ENCODE results near the gene RGL2.

Gene RGL2

GRCh38 chr6:33248932-33249731 lies 49.6 kb downstream of the RGL2 start:
- Histone ChIP-seq H3K4me3 (ENCODE audit: low read depth in 1 of 2, low read length in 2 of 2) (peak overlapping the region; percentile 45 to 63), H3K9me3 (ENCODE audit: insufficient read depth, low read length, severe bottlenecking) (no peaks in the 10 kb centered on the region), H3K36me3 (ENCODE audit: insufficient read depth, low read length) (peaks cover 18% of the 10 kb centered on the region), H3K27ac (ENCODE audit: low read length) (peak overlapping the region; percentile 85), H3K79me2 (ENCODE audit: insufficient read depth, low read length) (peaks cover 14% of the 10 kb centered on the region), H3K4me1 (ENCODE audit: insufficient read depth, low read length) (peaks cover 39% of the 10 kb centered on the region), H4K20me1 (ENCODE audit: insufficient read depth, low read length) (no peaks in the 10 kb centered on the region), H3K4me2 (ENCODE audit: insufficient read depth, low read length) (peak overlapping the region; percentile 88), H2AFZ (ENCODE audit: low read depth, low read length) (peak overlapping the region; percentile 85), H3K27me3 (ENCODE audit: insufficient read depth, low read length, poor library complexity) (no peaks in the 10 kb centered on the region), H3K9ac (ENCODE audit: low read depth, low read length) (peak overlapping the region; percentile 72)
- TF ChIP-seq EZH2 (IDR thresholded peaks at IDR 0.05; ENCODE audit: borderline replicate concordance, low read depth, low read length, severe bottlenecking) (no peak), CTCF (IDR thresholded peaks at IDR 0.05; ENCODE audit: borderline replicate concordance, extremely low read depth, low read length, poor library complexity, severe bottlenecking) (peak; percentile 29)
- ATAC-seq (ENCODE audit: insufficient read depth, low read depth) = peak; percentile 91
- DNase-seq = peak; percentile 98

GRCh38 chr6:33248643-33248931 lies 50.2 kb downstream of the RGL2 start:
- H4K20me1 ChIP-seq (ENCODE audit: insufficient read depth, low read length) = no peaks in the 10 kb centered on the region
- H3K4me2 ChIP-seq (ENCODE audit: insufficient read depth, low read length) = peak overlapping the region; percentile 88
- no peaks in the 10 kb centered on the region for H3K9me3 ChIP-seq (ENCODE audit: insufficient read depth, low read length, severe bottlenecking)
- H3K4me1 ChIP-seq (ENCODE audit: insufficient read depth, low read length) = peaks cover 39% of the 10 kb centered on the region
- ATAC-seq (ENCODE audit: insufficient read depth, low read depth) = peak; percentile 15
- peak overlapping the region; percentile 85 for H2AFZ ChIP-seq (ENCODE audit: low read depth, low read length)
- H3K4me3 ChIP-seq (ENCODE audit: low read depth in 1 of 2, low read length in 2 of 2) = peak overlapping the region; percentile 19 to 63; a peak in 3 of 4 replicates
- TF ChIP-seq EZH2 (IDR thresholded peaks at IDR 0.05; ENCODE audit: borderline replicate concordance, low read depth, low read length, severe bottlenecking) = no peak
- no peaks in the 10 kb centered on the region for H3K27me3 ChIP-seq (ENCODE audit: insufficient read depth, low read length, poor library complexity)
- peak overlapping the region; percentile 67 for H3K9ac ChIP-seq (ENCODE audit: low read depth, low read length)
- DNase-seq = no peak
- peak overlapping the region; percentile 80 for H3K27ac ChIP-seq (ENCODE audit: low read length)
- H3K79me2 ChIP-seq (ENCODE audit: insufficient read depth, low read length) = peaks cover 14% of the 10 kb centered on the region
- peaks cover 18% of the 10 kb centered on the region for H3K36me3 ChIP-seq (ENCODE audit: insufficient read depth, low read length)

GRCh38 chr6:33247977-33248642 lies 50.6 kb downstream of the RGL2 start:
- H3K9ac ChIP-seq (ENCODE audit: low read depth, low read length) = peak overlapping the region; percentile 67
- peak overlapping the region; percentile 80 for H3K27ac ChIP-seq (ENCODE audit: low read length)
- peak; percentile 53 for ATAC-seq (ENCODE audit: insufficient read depth, low read depth)

More at GRCh38 chr6:33247977-33248642, 50.6 kb downstream of the RGL2 start:
- Histone ChIP-seq H3K36me3 (ENCODE audit: insufficient read depth, low read length) (peaks cover 18% of the 10 kb centered on the region), H2AFZ (ENCODE audit: low read depth, low read length) (peak overlapping the region; percentile 85), H3K4me2 (ENCODE audit: insufficient read depth, low read length) (peak overlapping the region; percentile 88), H4K20me1 (ENCODE audit: insufficient read depth, low read length) (no peaks in the 10 kb centered on the region), H3K4me3 (ENCODE audit: low read depth in 1 of 2, low read length in 2 of 2) (peak overlapping the region; percentile 19 to 63; a peak in 3 of 4 replicates), H3K4me1 (ENCODE audit: insufficient read depth, low read length) (peaks cover 39% of the 10 kb centered on the region), H3K27me3 (ENCODE audit: insufficient read depth, low read length, poor library complexity) (no peaks in the 10 kb centered on the region), H3K9me3 (ENCODE audit: insufficient read depth, low read length, severe bottlenecking) (no peaks in the 10 kb centered on the region), H3K79me2 (ENCODE audit: insufficient read depth, low read length) (peaks cover 14% of the 10 kb centered on the region)
- TF ChIP-seq CTCF (IDR thresholded peaks at IDR 0.05; ENCODE audit: borderline replicate concordance, extremely low read depth, low read length, poor library complexity, severe bottlenecking) = peak; percentile 93
- TF ChIP-seq EZH2 (IDR thresholded peaks at IDR 0.05; ENCODE audit: borderline replicate concordance, low read depth, low read length, severe bottlenecking) = no peak
- peak; percentile 91 for DNase-seq

Measured in DND-41 (cell line).